HG03066 (cell line): ENCODE results near the gene ABCC9.

Source experiments
- ATAC-seq: cut with Tn5 transposase; IDR thresholded peaks from one replicate; pipeline ENCODE4 v1.9.1; 2021; ENCODE audit warnings: low read depth; ENCODE audit not compliant: unreplicated experiment

ABCC9 gene

GRCh38 chr12:21882635-21883034 is 58.6 kb downstream of the ABCC9 start:
- no peak for ATAC-seq

GRCh38 chr12:21881965-21882364 is 59.3 kb downstream of the ABCC9 start:
- ATAC-seq: no peak

DNA sequence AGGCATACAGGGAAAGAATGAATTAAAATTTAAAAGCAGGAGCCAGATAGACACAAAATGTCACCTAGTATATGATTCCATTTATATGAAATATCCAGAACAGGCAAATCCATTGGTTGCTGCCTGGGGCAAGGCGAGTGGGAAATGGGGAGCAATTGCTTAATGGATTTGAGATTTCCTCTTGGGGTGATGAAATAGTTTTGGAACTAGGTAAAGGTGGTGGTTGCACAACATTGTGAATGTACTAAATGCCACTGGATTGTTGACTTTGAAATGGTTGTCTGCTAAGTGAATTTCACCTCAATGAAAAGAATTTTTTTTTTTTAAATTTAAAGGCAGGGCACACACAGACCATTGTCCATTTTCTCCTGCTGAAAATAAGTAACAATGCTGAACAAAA is 61.9 kb downstream of the ABCC9 start:
- ATAC-seq: no peak

- ATAC-seq: no peak
Observed at GRCh38 chr12:21877293-21877982, 63.8 kb downstream of the ABCC9 start.

- ATAC-seq: no peak
Observed at GRCh38 chr12:21865846-21866245, 75.4 kb downstream of the ABCC9 start.

DNA sequence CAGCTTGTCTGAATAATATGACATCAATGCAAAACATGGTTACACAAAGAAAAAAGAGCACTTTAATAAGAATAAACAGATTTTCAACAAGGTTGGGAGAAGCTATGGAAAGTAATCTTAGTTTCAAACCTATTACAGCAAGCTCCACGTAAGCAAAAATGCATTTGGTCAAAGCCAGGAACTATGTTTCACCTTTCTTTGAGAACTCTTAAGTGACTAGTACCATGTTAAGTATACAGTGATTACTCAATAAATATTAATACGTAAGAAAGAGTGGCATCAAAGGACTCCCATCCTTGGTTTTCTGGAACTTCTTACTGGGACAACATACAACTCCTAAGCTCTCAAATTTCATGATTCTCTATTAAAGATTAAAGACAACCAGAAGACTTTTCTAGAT is 80.7 kb downstream of the ABCC9 start:
- no peak for ATAC-seq

DNA sequence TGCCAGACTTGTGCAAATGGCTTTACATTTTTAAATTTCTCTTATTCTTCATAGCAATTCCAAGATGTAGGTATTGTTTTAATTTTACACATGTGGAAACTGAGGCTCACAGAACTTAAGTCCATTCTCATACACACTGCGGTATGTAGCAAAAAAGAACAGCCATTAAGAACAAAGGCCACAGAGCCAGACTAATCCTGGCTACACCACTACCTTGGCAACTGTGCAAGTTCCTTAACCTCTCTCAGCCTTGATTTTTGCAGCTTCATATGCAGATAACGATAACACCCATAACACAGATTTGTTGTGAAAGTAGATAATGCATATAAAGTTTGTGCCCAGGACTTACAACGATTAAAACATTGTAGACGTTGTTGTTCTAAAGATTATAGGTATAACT is 81.1 kb downstream of the ABCC9 start:
- ATAC-seq: no peak

DNA sequence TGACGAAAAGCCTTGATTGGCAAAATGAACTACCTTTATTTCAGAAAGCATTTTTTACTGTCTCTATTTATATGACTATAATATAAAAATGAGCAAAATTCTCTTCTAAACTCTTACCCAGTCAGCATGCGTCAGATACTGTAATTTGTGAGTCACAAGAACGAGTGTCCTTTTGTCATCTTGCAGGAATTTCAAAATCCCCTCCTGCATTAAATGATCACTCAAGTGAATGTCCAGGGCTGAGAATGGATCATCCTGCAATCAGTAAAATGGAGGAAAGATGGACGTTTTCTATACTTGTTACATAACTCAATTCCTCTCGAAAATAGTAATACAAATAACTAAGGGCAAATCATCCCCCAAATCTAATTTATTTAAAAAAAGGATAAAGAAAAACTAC is 89.0 kb downstream of the ABCC9 start:
- ATAC-seq: no peak

GRCh38 chr12:21851151-21851550 is 90.1 kb downstream of the ABCC9 start:
- ATAC-seq: no peak

GRCh38 chr12:21850419-21850818 is 90.8 kb downstream of the ABCC9 start:
- ATAC-seq: no peak

DNA sequence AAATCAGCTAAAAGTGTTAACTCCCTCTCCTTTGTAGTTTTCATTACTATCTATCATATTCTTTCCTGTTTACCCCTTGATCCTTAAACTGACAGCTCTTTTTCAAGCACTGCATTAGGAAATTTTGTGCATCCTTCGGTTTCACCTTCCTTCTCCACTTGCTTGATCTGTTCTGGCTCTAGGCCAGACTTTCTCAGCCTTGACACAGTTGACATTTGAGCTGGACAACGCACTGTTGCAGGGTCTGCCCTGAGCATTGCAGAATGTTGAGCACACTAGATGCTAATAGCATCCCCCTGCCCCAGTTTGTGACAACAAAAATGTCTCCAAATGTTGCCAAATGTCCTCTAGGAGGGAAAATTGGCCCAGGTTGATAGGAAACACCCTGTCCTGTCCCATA is 91.3 kb downstream of the ABCC9 start:
- ATAC-seq: no peak

- ATAC-seq: no peak
Observed at GRCh38 chr12:21848192-21848591, 93.0 kb downstream of the ABCC9 start.

GRCh38 chr12:21843795-21844194 is 97.4 kb downstream of the ABCC9 start:
- no peak for ATAC-seq

DNA sequence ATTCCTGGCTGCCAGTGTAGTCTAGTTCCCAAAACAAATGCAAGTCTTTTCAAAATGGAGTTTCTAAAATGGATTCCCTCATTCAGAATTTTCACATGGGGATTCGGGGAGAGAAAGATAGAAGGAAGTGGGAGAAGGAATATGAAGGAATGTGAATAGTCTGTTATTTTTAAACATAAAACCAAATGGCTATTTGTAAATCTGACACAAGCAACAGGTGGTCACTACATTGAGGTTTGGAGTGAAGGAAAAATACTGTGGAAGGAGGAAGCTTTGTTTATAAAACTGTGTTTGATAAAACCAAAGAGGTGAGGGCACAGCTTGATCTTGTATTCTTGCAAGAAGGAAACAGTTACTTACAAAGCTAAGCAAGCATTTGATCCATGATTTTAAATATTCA is 101.5 kb downstream of the ABCC9 start:
- ATAC-seq: no peak

- ATAC-seq: no peak
Observed at GRCh38 chr12:21837847-21838246, 103.4 kb downstream of the ABCC9 start.

DNA sequence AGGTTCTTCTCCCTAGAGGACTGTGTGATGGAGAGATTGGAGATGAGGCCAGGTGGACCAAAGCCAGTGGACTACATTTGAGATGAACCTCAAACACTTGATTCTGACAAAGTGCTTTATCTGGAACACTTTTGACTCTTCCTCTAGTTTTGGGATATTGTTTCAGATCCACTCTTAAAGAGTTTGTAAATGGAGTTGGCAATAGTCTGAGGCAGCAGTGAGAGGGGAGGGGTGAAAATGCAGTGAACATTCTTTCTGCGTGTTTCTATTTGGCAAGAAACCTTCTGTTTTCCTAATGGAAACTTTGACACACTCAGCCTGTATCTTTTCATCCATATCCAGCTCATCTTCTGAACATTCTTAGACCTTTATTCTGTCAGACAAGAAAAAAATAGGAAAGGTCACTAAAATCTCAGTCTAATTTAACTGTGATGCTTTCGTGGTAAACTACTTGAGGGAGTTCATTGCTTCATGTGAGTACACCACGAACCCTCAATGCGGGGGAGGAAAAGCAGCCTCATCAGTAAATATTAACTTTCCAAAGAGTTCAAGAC is 109.4 kb downstream of the ABCC9 start:
- ATAC-seq: no peak

GRCh38 chr12:21828779-21829178 is 112.4 kb downstream of the ABCC9 start:
- no peak for ATAC-seq

GRCh38 chr12:21828136-21828775 is 113.0 kb downstream of the ABCC9 start:
- no peak for ATAC-seq

- no peak for ATAC-seq
Observed at GRCh38 chr12:21827083-21827482, 114.1 kb downstream of the ABCC9 start.

DNA sequence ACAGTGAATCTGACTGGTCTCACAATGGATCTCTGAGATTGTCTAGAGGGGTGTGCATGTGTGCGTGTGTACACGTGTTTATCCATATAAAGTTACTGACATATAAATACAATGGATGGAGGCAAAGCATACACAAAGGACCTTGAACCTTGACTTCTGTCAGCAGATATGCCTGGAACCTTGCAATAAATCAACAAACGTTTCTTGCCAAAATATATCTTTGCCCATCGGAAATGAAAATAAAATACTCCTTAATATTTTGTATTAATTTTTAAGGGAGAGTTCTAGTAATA is 114.7 kb downstream of the ABCC9 start:
- no peak for ATAC-seq

DNA sequence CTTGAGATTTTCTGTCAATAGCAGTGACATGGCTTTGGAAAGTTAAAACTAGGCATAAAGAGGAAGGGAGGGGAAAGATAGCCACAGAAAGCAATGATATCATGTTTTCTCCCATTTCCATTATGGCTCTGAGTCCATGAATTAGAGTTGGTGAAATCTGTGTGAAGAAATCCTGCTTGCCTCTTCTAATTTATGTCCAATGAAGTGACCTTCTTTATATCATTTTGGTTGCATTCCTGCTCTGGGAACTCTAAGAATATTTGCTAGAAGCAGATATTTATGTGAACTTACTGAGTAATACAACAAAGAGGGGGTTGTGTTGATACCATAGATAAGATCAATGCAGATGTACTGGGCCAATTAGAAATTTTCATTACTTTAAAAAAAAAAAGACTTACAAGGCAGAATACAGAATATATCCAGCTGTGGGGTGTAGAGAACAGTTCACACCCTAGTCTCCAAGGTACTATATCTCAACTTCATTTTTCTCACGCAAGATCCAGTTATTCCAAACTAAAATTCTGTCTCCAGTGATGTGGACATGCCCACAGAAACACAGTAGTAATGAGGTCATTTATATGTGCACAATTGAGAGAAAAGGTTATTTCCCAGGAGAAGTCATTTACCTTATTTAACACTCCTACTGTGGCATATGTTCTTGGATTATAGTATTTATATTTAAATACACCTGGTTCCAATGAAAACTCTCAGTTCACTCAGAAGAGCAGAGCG is 115.2 kb downstream of the ABCC9 start:
- ATAC-seq: no peak

DNA sequence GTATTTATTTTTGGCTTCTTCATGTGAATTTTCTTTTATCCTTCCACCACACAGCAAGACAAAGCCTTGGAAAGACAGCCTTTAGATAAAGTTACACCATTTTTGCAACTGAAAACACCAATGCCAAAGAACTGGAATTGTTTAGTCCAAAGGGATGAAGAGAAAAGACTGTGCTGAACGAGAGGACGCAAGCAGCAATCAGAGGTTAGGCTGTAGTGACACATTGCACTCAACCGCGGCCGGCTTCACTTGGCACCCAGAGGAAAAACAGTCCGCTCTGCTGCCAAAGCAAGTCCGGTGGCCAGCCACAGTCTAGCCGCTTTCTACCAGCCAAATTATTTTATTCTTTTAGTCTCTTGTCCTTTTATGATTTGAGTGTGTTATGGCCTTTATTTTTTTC is 117.6 kb downstream of the ABCC9 start:
- ATAC-seq: no peak
